ENCODE data around the gene SART3. TPM values are rescaled to one million over a fixed set of nuclear protein-coding genes. Genes with fewer than 3 reads are reported as not detected.
"Not testable (repeated sequence)": the region's sequence is repeated elsewhere in the genome, so short reads cannot be mapped to it uniquely, and the experiment has no call there.

SART3 gene
- total and polyA plus RNA-seq, 11 donors: 13.3 to 33.2 (median 24.0) TPM

DNA sequence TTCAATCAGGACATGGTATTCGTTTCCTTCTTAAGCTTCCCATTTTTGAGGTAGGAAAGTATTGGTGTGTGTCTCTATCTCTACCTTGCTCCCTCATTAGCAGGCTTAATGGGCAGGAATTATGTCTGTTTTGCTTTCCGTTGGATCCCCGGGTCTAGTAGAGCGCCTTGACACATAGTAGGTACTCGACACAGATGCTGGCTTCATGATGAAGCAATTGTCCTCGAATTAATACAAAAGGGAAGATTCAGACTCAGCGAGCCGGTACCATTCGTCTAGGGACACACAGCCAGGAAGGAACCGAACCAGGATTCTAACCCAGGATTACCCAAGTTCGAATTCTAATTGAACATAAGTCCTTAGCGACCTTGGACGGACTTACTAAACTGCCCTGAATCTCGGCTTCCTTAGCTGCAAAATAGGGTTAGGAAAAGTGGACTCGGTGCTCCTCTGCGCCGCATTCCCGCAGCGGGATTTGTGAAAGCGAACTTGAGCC, 927 bp upstream of the SART3 start:
- no peaks in the 10 kb centered on the region for H3K9me3 ChIP-seq
- H3K27me3 ChIP-seq: no peaks in the 10 kb centered on the region
- peaks cover 7 to 81% (median 58%) of the 10 kb centered on the region in 12 donors for H3K4me1 ChIP-seq
- 0 to 1% (median 1%) methylated on average over 19 to 20 of the region's 20 CpGs for WGBS, 4 donors
- peak overlapping the region; percentile 61 to 100 (median 89) for H3K4me3 ChIP-seq
- DNase-seq (no peak), ATAC-seq (no peak)
- peaks cover 0 to 46% (median 37%) of the 10 kb centered on the region in 9 donors for H3K36me3 ChIP-seq
- intact Hi-C loops (cut with DNase I): loop anchor here (1.0 to 10.0 kb wide), 14 partner anchors 55 to 535 kb away; partner anchors contain the start of genes ALKBH2 (in 5 of the 10), UNG (in 5 of the 10), SSH1 (in 3 of the 10) and CORO1C (in 2 of the 10)
- no peak for TF ChIP-seq POLR2A (IDR thresholded peaks at IDR 0.05)
- TF ChIP-seq, protein P1, sequence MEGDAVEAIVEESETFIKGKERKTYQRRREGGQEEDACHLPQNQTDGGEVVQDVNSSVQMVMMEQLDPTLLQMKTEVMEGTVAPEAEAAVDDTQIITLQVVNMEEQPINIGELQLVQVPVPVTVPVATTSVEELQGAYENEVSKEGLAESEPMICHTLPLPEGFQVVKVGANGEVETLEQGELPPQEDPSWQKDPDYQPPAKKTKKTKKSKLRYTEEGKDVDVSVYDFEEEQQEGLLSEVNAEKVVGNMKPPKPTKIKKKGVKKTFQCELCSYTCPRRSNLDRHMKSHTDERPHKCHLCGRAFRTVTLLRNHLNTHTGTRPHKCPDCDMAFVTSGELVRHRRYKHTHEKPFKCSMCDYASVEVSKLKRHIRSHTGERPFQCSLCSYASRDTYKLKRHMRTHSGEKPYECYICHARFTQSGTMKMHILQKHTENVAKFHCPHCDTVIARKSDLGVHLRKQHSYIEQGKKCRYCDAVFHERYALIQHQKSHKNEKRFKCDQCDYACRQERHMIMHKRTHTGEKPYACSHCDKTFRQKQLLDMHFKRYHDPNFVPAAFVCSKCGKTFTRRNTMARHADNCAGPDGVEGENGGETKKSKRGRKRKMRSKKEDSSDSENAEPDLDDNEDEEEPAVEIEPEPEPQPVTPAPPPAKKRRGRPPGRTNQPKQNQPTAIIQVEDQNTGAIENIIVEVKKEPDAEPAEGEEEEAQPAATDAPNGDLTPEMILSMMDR (IDR thresholded peaks at IDR 0.05): no peak
- H3K27ac ChIP-seq: peak overlapping the region; percentile 84 to 98 (median 94)

DNA sequence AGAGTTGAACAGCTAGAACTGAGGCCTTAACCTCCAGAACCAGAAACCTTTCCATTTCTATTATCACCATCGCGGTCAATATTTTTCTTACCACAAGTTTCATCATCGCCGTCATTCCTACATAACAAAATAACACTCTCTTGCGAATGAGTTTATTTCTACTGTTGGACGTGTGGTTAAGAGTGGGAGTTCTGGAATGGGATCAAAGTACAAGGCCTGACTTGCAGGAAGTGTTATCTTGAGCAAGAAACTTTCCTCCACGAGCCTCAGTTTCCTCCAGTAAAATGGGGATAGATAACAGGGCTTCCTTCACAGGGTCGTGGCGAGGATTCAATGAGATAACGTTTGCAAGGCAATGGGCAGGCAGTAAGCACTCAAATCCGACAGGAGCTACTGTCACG, 652 bp downstream of the SART3 start:
- H3K36me3 ChIP-seq: peaks cover 0 to 41% (median 21%) of the 10 kb centered on the region in 9 donors
- TF ChIP-seq POLR2A (IDR thresholded peaks at IDR 0.05): no peak
- TF ChIP-seq, protein P1 (IDR thresholded peaks at IDR 0.05): no peak
- peaks cover 7 to 78% (median 58%) of the 10 kb centered on the region in 12 donors for H3K4me1 ChIP-seq
- peak overlapping the region; percentile 61 to 100 (median 89) for H3K4me3 ChIP-seq
- H3K27ac ChIP-seq: peak overlapping the region in 9 of 12 donors; percentile 84 to 98 (median 96)
- no peaks in the 10 kb centered on the region for H3K9me3 ChIP-seq
- no peak for ATAC-seq
- intact Hi-C loops (cut with DNase I): loop anchor here (5.0 to 10.0 kb wide), 10 partner anchors 57 to 537 kb away; partner anchors contain the start of genes ALKBH2 (in 5 of the 10), UNG (in 5 of the 10), CORO1C (in 2 of the 10) and SSH1 (in 2 of the 10)
- H3K27me3 ChIP-seq: no peaks in the 10 kb centered on the region
- no peak for DNase-seq
- 1 to 2% (median 1%) methylated on average over 11 to 12 of the region's 12 CpGs for WGBS, 4 donors

DNA sequence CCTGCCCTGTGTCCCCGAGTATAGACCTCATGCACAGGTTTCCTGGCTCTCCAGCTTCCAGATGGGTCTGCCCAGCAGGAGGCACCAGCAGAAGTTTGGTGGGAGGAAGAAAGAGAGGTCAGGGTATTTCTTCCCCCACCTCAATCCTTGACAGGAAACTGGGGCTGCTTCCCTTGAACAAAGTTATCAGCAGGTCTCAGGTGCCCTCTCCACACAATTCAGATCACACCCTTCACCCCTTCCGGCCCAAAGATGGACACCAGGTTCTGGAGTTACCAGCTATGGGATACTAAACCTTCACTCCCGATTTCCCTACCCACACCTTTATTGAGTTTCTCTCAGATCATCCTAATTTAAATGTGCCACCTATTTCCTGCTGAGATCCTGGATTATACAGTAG, 1.2 kb downstream of the SART3 start:
- Histone ChIP-seq H3K27ac (no peak overlapping the region), H3K36me3 (peaks cover 0 to 35% (median 15%) of the 10 kb centered on the region in 9 donors), H3K4me1 (peaks cover 7 to 78% (median 60%) of the 10 kb centered on the region in 12 donors), H3K9me3 (no peaks in the 10 kb centered on the region), H3K4me3 (peak overlapping the region in 10 of 12 donors; percentile 61 to 100 (median 92)), H3K27me3 (no peaks in the 10 kb centered on the region)
- no peak for DNase-seq
- no peak for ATAC-seq
- intact Hi-C loops (cut with DNase I): loop anchor here (5.0 to 10.0 kb wide), 10 partner anchors 58 to 538 kb away; partner anchors contain the start of genes ALKBH2 (in 5 of the 10), UNG (in 5 of the 10), CORO1C (in 2 of the 10) and SSH1 (in 2 of the 10)
- no peak for TF ChIP-seq POLR2A (IDR thresholded peaks at IDR 0.05)
- TF ChIP-seq, protein P1 (IDR thresholded peaks at IDR 0.05): no peak
- 36 to 57% (median 47%) methylated on average over 3 of the region's 3 CpGs for WGBS, 4 donors

DNA sequence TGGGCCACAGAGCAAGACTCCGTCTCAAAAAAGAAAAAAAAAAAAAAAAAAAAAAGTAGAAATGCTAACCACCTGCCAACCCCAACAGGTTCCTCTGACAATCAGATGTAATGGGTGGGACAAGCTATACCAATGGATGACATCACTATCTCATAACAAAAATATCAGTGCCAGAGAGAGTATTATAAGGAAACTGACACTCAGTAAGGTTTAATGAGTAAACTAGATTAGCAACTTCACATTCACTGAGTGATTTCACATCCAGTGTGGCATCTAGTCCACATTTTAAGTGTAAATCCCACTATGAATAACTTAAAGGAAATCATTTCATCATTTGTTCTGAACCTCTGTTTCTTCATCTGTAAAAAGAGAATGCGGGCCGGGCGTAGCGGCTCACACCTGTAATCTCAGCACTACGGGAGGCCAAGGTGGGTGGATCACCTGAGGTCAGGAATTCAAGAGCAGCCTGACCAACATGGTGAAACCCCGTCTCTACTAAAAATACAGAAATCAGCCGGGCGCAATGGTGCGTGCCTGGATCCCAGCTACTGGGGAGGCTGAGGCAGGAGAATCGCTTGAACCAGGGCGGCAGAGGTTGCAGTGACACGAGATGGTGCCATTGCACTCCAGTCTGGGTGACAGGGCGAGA, 1.8 kb downstream of the SART3 start:
- H3K4me3 ChIP-seq: peak overlapping the region in 6 of 12 donors; percentile 91 to 100 (median 96)
- DNase-seq (no peak), ATAC-seq (no peak)
- no peak overlapping the region for H3K27ac ChIP-seq
- H3K4me1 ChIP-seq: peaks cover 7 to 77% (median 56%) of the 10 kb centered on the region in 12 donors
- no peak for TF ChIP-seq POLR2A (IDR thresholded peaks at IDR 0.05)
- TF ChIP-seq, protein P1 (IDR thresholded peaks at IDR 0.05): no peak
- H3K36me3 ChIP-seq: peaks cover 0 to 29% (median 9%) of the 10 kb centered on the region in 9 donors
- no peaks in the 10 kb centered on the region for H3K27me3 ChIP-seq
- WGBS, 4 donors: 82 to 87% (median 85%) methylated on average over 13 to 14 of the region's 14 CpGs
- intact Hi-C loops (cut with DNase I): no loop called here
- no peaks in the 10 kb centered on the region for H3K9me3 ChIP-seq

DNA sequence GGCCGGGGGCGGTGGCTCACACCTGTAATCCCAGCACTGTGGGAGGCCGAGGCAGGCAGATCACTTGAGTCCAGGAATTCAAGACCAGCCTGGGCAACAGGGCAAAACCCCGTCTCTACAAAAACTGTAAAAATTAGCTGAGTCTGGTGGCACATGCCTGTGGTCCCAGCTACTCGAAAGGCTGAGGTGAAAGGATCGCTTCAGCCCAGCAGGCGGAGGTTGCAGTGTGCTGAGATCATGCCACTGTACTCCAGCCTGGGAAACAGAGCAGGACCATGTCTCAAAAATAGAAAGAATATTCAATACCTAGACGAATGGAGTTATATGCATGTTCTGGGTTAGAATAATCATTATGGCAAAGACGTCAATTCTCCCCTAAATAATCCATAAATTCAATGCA, 5.6 kb downstream of the SART3 start:
- ATAC-seq; intact Hi-C loops (cut with DNase I); H3K4me3 ChIP-seq; DNase-seq; H3K27ac ChIP-seq; H3K9me3 ChIP-seq; H3K27me3 ChIP-seq: not testable (repeated sequence)
- peaks cover 0 to 26% (median 5%) of the 10 kb centered on the region in 9 donors for H3K36me3 ChIP-seq
- peaks cover 7 to 97% (median 49%) of the 10 kb centered on the region in 12 donors for H3K4me1 ChIP-seq
- WGBS, 4 donors: 85 to 89% (median 87%) methylated on average over 9 of the region's 9 CpGs

All from heart left ventricle (tissue), 16 donors.